Measurements from ENCODE around the gene FRMD5. TPM values are rescaled to one million over a fixed set of nuclear protein-coding genes. Genes with fewer than 3 reads are reported as not detected.

Gene FRMD5
- total and polyA plus RNA-seq, 2 donors from 2014 or later, result 0.32 to 0.41 TPM

- no peak for FAIRE-seq
Observed at GRCh38 chr15:43912208-43912607, 282.9 kb downstream of the FRMD5 start.

GRCh38 chr15:43911235-43911781 is 283.8 kb downstream of the FRMD5 start:
- TF ChIP-seq CTCF (IDR thresholded peaks at IDR 0.05; ENCODE audit: borderline replicate concordance, extremely low read depth, insufficient read depth), result no peak
- DNase-seq (no peak), FAIRE-seq (no peak)
- no peak overlapping the region for H3K9ac ChIP-seq (ENCODE audit: low read length in 3 of 3)
- H3K4me1 ChIP-seq (ENCODE audit: control insufficient read depth in 2 of 3, insufficient read depth in 2 of 3, low read depth in 1 of 3, low read length in 3 of 3), result peaks cover 0 to 8% (median 3%) of the 10 kb centered on the region in 3 donors
- H3K27ac ChIP-seq (ENCODE audit: low read depth in 2 of 2, low read length in 2 of 2), result no peak overlapping the region
- no peaks in the 10 kb centered on the region for H3K9me3 ChIP-seq (ENCODE audit: control insufficient read depth in 2 of 3, insufficient read depth in 1 of 3, low read length in 3 of 3)
- H3K4me3 ChIP-seq (ENCODE audit: low read length in 3 of 3), result no peak overlapping the region
- H3K36me3 ChIP-seq (ENCODE audit: control insufficient read depth in 2 of 3, insufficient read depth in 3 of 3, low read length in 3 of 3), result no peaks in the 10 kb centered on the region
- H3K27me3 ChIP-seq (ENCODE audit: control insufficient read depth, insufficient read depth, low read length), result no peaks in the 10 kb centered on the region
- intact Hi-C loops (cut with DNase I), result no loop called here

More at GRCh38 chr15:43912208-43912607, 282.9 kb downstream of the FRMD5 start:
- peak in 4 of 5 donors; percentile 38 to 58 (median 43) for DNase-seq
- Histone ChIP-seq H3K9ac (ENCODE audit: low read length in 3 of 3) (no peak overlapping the region), H3K4me3 (ENCODE audit: low read length in 3 of 3) (no peak overlapping the region), H3K27ac (ENCODE audit: low read depth in 2 of 2, low read length in 2 of 2) (no peak overlapping the region), H3K4me1 (ENCODE audit: control insufficient read depth in 2 of 3, insufficient read depth in 2 of 3, low read depth in 1 of 3, low read length in 3 of 3) (peaks cover 0 to 8% (median 3%) of the 10 kb centered on the region in 3 donors), H3K9me3 (ENCODE audit: control insufficient read depth in 2 of 3, insufficient read depth in 1 of 3, low read length in 3 of 3) (no peaks in the 10 kb centered on the region), H3K36me3 (ENCODE audit: control insufficient read depth in 2 of 3, insufficient read depth in 3 of 3, low read length in 3 of 3) (no peaks in the 10 kb centered on the region), H3K27me3 (ENCODE audit: control insufficient read depth, insufficient read depth, low read length) (no peaks in the 10 kb centered on the region)
- TF ChIP-seq CTCF (IDR thresholded peaks at IDR 0.05; ENCODE audit: borderline replicate concordance, extremely low read depth, insufficient read depth), result no peak
- intact Hi-C loops (cut with DNase I), result no loop called here

- Histone ChIP-seq H3K4me3 (ENCODE audit: low read length in 3 of 3) (no peak overlapping the region), H3K36me3 (ENCODE audit: control insufficient read depth in 2 of 3, insufficient read depth in 3 of 3, low read length in 3 of 3) (no peaks in the 10 kb centered on the region), H3K27me3 (ENCODE audit: control insufficient read depth, insufficient read depth, low read length) (no peaks in the 10 kb centered on the region), H3K9me3 (ENCODE audit: control insufficient read depth in 2 of 3, insufficient read depth in 1 of 3, low read length in 3 of 3) (no peaks in the 10 kb centered on the region), H3K27ac (ENCODE audit: low read depth in 2 of 2, low read length in 2 of 2) (no peak overlapping the region), H3K4me1 (ENCODE audit: control insufficient read depth in 2 of 3, insufficient read depth in 2 of 3, low read depth in 1 of 3, low read length in 3 of 3) (no peaks in the 10 kb centered on the region), H3K9ac (ENCODE audit: low read length in 3 of 3) (no peak overlapping the region)
- intact Hi-C loops (cut with DNase I), result no loop called here
- DNase-seq (no peak), FAIRE-seq (no peak)
- TF ChIP-seq CTCF (IDR thresholded peaks at IDR 0.05; ENCODE audit: borderline replicate concordance, extremely low read depth, insufficient read depth), result no peak
Observed at GRCh38 chr15:43908516-43909050, 286.5 kb downstream of the FRMD5 start.
